CD14-positive monocyte (primary cell): ENCODE measurements around the gene SLC24A4. TPM values are rescaled to one million over a fixed set of nuclear protein-coding genes. Genes with fewer than 3 reads are reported as not detected.

ENCODE experiments used
- DNase-seq, 3 donors: peaks; one replicate each; pipeline ENCODE4 v3.0.0-alpha.2; 2011 to 2022
- H2AFZ ChIP-seq: 2 replicates; pipeline ENCODE4 v1.6.0; 2012; ENCODE audit warnings: mild to moderate bottlenecking, low read depth, low read length, inconsistent platforms; ENCODE audit not compliant: insufficient read depth, poor library complexity, severe bottlenecking
- H3K27ac ChIP-seq, 2 donors: 1 replicate in 1 of 2; 2 replicates in 1 of 2; pipeline ENCODE4 v1.5.1; 2012 to 2013; ENCODE audit warnings: low read length in 2 of 2, control low read depth in 1 of 2, inconsistent platforms in 1 of 2, low read depth in 1 of 2, mild to moderate bottlenecking in 1 of 2
- H3K27me3 ChIP-seq, 2 donors: one replicate each; pipeline versions ENCODE4 v1.6.0 to v1.6.1; 2011 to 2013; ENCODE audit warnings: low read length in 2 of 2; ENCODE audit not compliant: control insufficient read depth in 2 of 2, insufficient read depth in 2 of 2
- H3K36me3 ChIP-seq, 2 donors: replicated peaks in 1 of 2; 1 replicate in 1 of 2; 2 replicates in 1 of 2; pipeline versions ENCODE4 v1.5.1 to v1.6.1; 2012 to 2013; ENCODE audit warnings: low read length in 2 of 2, control low read depth in 1 of 2, inconsistent platforms in 1 of 2, mild to moderate bottlenecking in 1 of 2; ENCODE audit not compliant: insufficient read depth in 2 of 2, control insufficient read depth in 1 of 2
- H3K4me1 ChIP-seq, 2 donors: 1 replicate in 1 of 2; 2 replicates in 1 of 2; pipeline versions ENCODE4 v1.5.1 to v1.6.1; 2012 to 2013; ENCODE audit warnings: low read length in 2 of 2, control low read depth in 1 of 2, inconsistent platforms in 1 of 2, mild to moderate bottlenecking in 1 of 2, moderate library complexity in 1 of 2; ENCODE audit not compliant: insufficient read depth in 2 of 2, control insufficient read depth in 1 of 2
- H3K4me2 ChIP-seq: replicated peaks from 2 replicates; pipeline ENCODE3; 2012; ENCODE audit warnings: low read length, moderate library complexity, mild to moderate bottlenecking; ENCODE audit not compliant: poor library complexity, severe bottlenecking; ENCODE audit errors: extremely low read depth
- H3K4me3 ChIP-seq, 3 experiments: fragments of 200-600 bp in 1 of 3; sonication (generic) in 1 of 3; replicated peaks in 1 of 3; 1 replicate in 2 of 3; 2 replicates in 1 of 3; pipeline ENCODE4 v1.5.1; 2011 to 2013; ENCODE audit warnings: low read length in 3 of 3, mild to moderate bottlenecking in 3 of 3, control low read depth in 2 of 3, low read depth in 2 of 3, inconsistent platforms in 1 of 3, moderate library complexity in 1 of 3
- H3K79me2 ChIP-seq: 2 replicates; pipeline ENCODE4 v1.6.0; 2012; ENCODE audit warnings: mild to moderate bottlenecking, control low read depth, inconsistent platforms, low read length, moderate library complexity; ENCODE audit not compliant: insufficient read depth
- H3K9ac ChIP-seq: 2 replicates; pipeline ENCODE4 v1.6.0; 2017; ENCODE audit warnings: low read length, mild to moderate bottlenecking; ENCODE audit not compliant: insufficient read depth, poor library complexity, severe bottlenecking
- H3K9me3 ChIP-seq, 2 donors: replicated peaks in 1 of 2; 1 replicate in 1 of 2; 2 replicates in 1 of 2; pipeline versions ENCODE4 v1.5.1 to v1.6.1; 2012 to 2013; ENCODE audit warnings: low read length in 2 of 2, control low read depth in 1 of 2; ENCODE audit not compliant: control insufficient read depth in 1 of 2, insufficient read depth in 1 of 2
- H4K20me1 ChIP-seq: 2 replicates; pipeline ENCODE4 v1.6.0; 2012; ENCODE audit warnings: mild to moderate bottlenecking, low read length, control low read depth, moderate library complexity; ENCODE audit not compliant: insufficient read depth
- H3K27ac Mint-ChIP-seq, 7 donors: one replicate each; pipeline ENCODE4 v1.8.0; 2020; ENCODE audit warnings: mild to moderate bottlenecking in 7 of 7, mixed read lengths in 7 of 7, moderate library complexity in 6 of 7, inconsistent platforms in 2 of 7
- H3K27me3 Mint-ChIP-seq, 3 donors: one replicate each; pipeline ENCODE4 v1.8.0; 2021 to 2022; ENCODE audit warnings: low read depth in 3 of 3, mild to moderate bottlenecking in 3 of 3, mixed read lengths in 3 of 3, moderate library complexity in 3 of 3, inconsistent platforms in 1 of 3
- H3K36me3 Mint-ChIP-seq, 2 donors: one replicate each; pipeline ENCODE4 v1.8.0; 2020; ENCODE audit warnings: mixed read lengths in 2 of 2, inconsistent platforms in 1 of 2, mild to moderate bottlenecking in 1 of 2
- H3K4me1 Mint-ChIP-seq: one replicate; pipeline ENCODE4 v1.8.0; 2020; ENCODE audit warnings: mild to moderate bottlenecking, mixed read lengths
- H3K4me3 Mint-ChIP-seq, 2 donors: one replicate each; pipeline ENCODE4 v1.8.0; 2020; ENCODE audit warnings: mild to moderate bottlenecking in 2 of 2, mixed read lengths in 2 of 2, moderate library complexity in 1 of 2
- H3K9me3 Mint-ChIP-seq, 7 donors: one replicate each; pipeline ENCODE4 v1.8.0; 2020 to 2022; ENCODE audit warnings: mixed read lengths in 7 of 7, mild to moderate bottlenecking in 6 of 7, moderate library complexity in 6 of 7, inconsistent platforms in 2 of 7
- WGBS: methylation state at CpG from one replicate; pipeline ENCODE4 v1.1.5; 2013; ENCODE audit warnings: missing lambda C conversion rate; ENCODE audit not compliant: insufficient coverage; 5-methylcytosine and 5-hydroxymethylcytosine counted together
- intact Hi-C, 2 donors: fragments of 100-400 bp; cut with micrococcal nuclease; formaldehyde crosslinking; loops; one replicate each; pipeline versions ENCODE4 v1.15.0 to v1.15.1; 2023
- polyA plus RNA-seq, 3 donors: library from polyadenylated mRNA; depleted of rRNA in 1 of 3; unstranded in 2 of 3; stranded (reverse) in 1 of 3; fragments of 300-500 nt in 2 of 3; fragments of >200 nt in 1 of 3; fragmentation: Illumina TruSeq in 2 of 3; gene quantifications; 1 replicate in 2 of 3; 2 replicates in 1 of 3; pipeline ENCODE4 v1.2.3, GENCODE V29; 2012 to 2021
- TF ChIP-seq, protein P1 (sequence below): fragments of 200-600 bp; IDR thresholded peaks from one replicate; pipeline ENCODE4 v1.8.0; 2022; ENCODE audit warnings: antibody characterized with exemption, mild to moderate bottlenecking

The SLC24A4 gene
- polyA plus RNA-seq, 3 donors, result 20.0 to 41.9 (median 26.5) TPM

GRCh38 chr14:92511453-92512238 is 188.7 kb downstream of the SLC24A4 start:
- H3K4me1 ChIP-seq, result peaks cover 53 to 71% of the 10 kb centered on the region in 2 donors
- no peak overlapping the region for H3K9ac ChIP-seq
- TF ChIP-seq, protein P1, sequence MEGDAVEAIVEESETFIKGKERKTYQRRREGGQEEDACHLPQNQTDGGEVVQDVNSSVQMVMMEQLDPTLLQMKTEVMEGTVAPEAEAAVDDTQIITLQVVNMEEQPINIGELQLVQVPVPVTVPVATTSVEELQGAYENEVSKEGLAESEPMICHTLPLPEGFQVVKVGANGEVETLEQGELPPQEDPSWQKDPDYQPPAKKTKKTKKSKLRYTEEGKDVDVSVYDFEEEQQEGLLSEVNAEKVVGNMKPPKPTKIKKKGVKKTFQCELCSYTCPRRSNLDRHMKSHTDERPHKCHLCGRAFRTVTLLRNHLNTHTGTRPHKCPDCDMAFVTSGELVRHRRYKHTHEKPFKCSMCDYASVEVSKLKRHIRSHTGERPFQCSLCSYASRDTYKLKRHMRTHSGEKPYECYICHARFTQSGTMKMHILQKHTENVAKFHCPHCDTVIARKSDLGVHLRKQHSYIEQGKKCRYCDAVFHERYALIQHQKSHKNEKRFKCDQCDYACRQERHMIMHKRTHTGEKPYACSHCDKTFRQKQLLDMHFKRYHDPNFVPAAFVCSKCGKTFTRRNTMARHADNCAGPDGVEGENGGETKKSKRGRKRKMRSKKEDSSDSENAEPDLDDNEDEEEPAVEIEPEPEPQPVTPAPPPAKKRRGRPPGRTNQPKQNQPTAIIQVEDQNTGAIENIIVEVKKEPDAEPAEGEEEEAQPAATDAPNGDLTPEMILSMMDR, result no peak
- Mint-ChIP-seq H3K4me1 (peaks cover 61% of the 10 kb centered on the region), H3K4me3 (peak overlapping the region; percentile 39 to 59), H3K27ac (peak overlapping the region in 2 of 7 donors; percentile 45 to 73), H3K27me3 (peaks cover 12 to 24% (median 24%) of the 10 kb centered on the region in 3 donors), H3K9me3 (peaks cover 0 to 2% (median 0%) of the 10 kb centered on the region in 7 donors), H3K36me3 (peaks cover 21 to 22% of the 10 kb centered on the region in 2 donors)
- peaks cover 0 to 3% of the 10 kb centered on the region in 2 donors for H3K36me3 ChIP-seq
- WGBS, result 68% methylated on average over 4 of the region's 6 CpGs
- intact Hi-C loops, result loop anchor here (10.0 kb wide), 2 partner anchors 47 to 143 kb away; no protein-coding TSS in a partner anchor
- no peak overlapping the region for H3K27ac ChIP-seq
- no peak for DNase-seq
- H3K4me3 ChIP-seq, result no peak overlapping the region
- no peaks in the 10 kb centered on the region for H3K9me3 ChIP-seq
- H3K27me3 ChIP-seq, result peaks cover 0 to 12% of the 10 kb centered on the region in 2 donors
- H3K79me2 ChIP-seq, result peaks cover 40% of the 10 kb centered on the region
- peaks cover 14% of the 10 kb centered on the region for H4K20me1 ChIP-seq
- H2AFZ ChIP-seq, result no peak overlapping the region
- no peak overlapping the region for H3K4me2 ChIP-seq

DNA sequence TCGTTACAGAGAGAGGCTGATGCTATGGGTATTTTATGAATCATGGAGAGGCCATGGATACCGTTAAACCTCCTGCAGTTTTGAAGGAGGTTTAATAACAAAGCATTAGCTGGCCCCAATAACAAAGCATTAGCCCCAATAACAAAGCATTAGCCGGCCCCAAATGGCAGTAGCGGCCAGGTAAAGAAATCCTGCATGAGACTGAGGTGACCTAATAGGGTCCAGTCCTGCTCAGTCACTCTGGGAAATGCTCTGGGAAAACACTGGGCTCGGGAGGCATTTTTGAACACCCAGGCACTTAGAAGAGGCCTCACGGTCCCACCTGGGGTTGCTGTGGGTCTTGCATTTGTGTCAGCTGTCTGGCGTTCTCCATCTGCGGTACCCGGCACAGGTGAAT is 189.8 kb downstream of the SLC24A4 start:
- peaks cover 32 to 33% of the 10 kb centered on the region in 2 donors for H3K36me3 Mint-ChIP-seq
- Histone ChIP-seq H3K4me1 (peaks cover 44 to 71% of the 10 kb centered on the region in 2 donors), H3K79me2 (peaks cover 51% of the 10 kb centered on the region), H3K9ac (peak overlapping the region; percentile 96), H3K4me2 (peak overlapping the region; percentile 90), H3K27me3 (peaks cover 0 to 12% of the 10 kb centered on the region in 2 donors), H3K36me3 (peaks cover 0 to 10% of the 10 kb centered on the region in 2 donors), H3K4me3 (peak overlapping the region; percentile 65 to 92 (median 91)), H4K20me1 (peaks cover 25% of the 10 kb centered on the region), H3K9me3 (no peaks in the 10 kb centered on the region), H3K27ac (peak overlapping the region; percentile 39 to 95), H2AFZ (peak overlapping the region; percentile 73)
- DNase-seq, result no peak
- WGBS, result 56% methylated on average over 7 of the region's 9 CpGs
- intact Hi-C loops, result loop anchor here (10.0 kb wide), 2 partner anchors 48 to 142 kb away; no protein-coding TSS in a partner anchor
- peak overlapping the region; percentile 73 to 79 for H3K4me3 Mint-ChIP-seq
- peaks cover 64% of the 10 kb centered on the region for H3K4me1 Mint-ChIP-seq
- peaks cover 0 to 2% (median 0%) of the 10 kb centered on the region in 7 donors for H3K9me3 Mint-ChIP-seq
- H3K27ac Mint-ChIP-seq, result peak overlapping the region in 6 of 7 donors; percentile 28 to 75 (median 62)
- TF ChIP-seq, protein P1, result no peak
- H3K27me3 Mint-ChIP-seq, result peaks cover 12 to 30% (median 29%) of the 10 kb centered on the region in 3 donors
